RCC 7860 (cell line): ENCODE results near the gene OR5H2.
"Not testable (repeated sequence)": the region's sequence is repeated elsewhere in the genome, so short reads cannot be mapped to it uniquely, and the experiment has no call there.

Experiments
- DNase-seq: peaks from one replicate; pipeline ENCODE4 v3.0.0-alpha.2; 2015; ENCODE audit warnings: low spot score
- FAIRE-seq: peaks from 2 replicates; lab custom pipeline; 2012; peaks lifted over from hg19 to GRCh38; lab: Jason Lieb, UNC

Gene OR5H2

DNA sequence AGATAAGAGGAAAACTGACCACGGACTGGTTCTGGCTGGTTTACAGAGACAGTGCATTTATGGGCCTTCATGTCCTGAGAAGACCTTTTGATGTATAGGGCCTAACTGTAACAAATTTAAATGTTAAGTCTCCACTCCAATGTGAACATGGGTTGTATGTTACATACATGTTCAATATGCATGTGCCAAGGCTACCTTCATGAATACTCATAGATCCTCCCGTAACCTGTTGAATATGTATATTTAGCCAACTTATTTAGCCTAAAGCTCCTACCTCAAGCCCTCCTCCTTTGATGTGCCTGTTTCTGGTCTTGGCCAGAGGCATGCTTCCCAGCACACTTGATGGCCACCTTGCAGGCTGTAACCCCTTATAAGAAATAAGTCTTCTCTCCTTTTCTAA, at the start of gene OR5H2:
OR5H2 (plus strand) TSS at position 301 of the 400 bp plus-strand sequence. CDS start 398 bp downstream, outside the sequence.
- no peak for DNase-seq
- no peak for FAIRE-seq

DNA sequence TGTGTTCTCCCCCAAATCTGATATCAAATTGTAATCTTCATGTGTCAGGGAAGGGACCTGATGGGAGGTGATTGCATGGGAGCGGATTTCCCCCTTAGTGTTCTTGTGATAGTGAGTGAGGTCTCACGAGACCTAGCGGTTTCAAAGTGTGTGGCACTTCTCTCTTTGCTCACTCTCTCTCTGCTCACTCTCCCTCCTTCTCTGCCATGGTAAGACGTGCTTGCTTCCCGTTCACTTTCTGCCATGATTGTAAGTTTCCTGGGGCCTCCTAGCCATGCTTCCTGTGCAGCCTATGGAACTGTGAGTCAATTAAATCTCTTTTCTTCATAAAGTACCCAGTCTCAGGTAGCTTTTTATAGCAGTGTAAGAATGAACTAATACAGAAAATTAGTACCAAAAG, 48.8 kb upstream of the OR5H2 start:
- FAIRE-seq, result no peak
- no peak for DNase-seq

DNA sequence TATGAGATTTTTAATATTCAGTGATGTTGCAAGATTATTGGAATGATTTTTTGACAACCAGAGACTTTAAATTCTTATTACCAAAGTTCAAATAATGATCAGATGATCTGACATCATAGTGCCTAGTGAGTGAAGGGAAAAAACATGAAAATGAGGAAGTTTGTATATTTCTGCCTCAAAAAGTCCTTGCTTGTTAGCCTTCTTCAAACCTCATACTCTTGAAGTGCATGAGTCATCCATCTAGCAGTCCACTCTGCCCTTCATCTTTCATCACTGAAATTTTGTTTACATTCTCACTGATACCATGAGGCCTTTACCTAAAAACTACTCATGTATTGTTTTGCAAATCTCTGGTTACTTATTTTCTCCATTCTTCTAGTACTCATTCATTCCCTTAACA, 42.2 kb upstream of the OR5H2 start:
- DNase-seq (no peak), FAIRE-seq (no peak)

DNA sequence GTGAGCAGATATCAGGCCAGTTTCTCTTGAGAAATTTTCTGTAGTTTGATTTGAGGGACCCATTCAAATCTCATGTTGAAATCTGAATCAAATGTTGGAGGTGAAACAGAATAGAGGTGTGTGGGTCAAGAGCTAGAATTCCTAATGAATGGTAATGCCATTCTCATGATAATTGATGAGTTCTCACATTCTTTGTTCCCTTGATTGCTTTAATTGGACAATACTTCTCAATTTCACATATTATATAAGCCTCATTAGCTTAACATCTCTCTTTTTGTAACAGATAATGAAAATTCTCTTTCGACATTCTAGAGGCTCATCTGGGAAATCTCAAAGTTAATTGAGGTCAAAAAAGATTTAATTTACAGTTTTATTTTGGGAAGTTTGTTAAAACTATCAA, 40.1 kb upstream of the OR5H2 start:
- no peak for DNase-seq
- FAIRE-seq, result no peak

DNA sequence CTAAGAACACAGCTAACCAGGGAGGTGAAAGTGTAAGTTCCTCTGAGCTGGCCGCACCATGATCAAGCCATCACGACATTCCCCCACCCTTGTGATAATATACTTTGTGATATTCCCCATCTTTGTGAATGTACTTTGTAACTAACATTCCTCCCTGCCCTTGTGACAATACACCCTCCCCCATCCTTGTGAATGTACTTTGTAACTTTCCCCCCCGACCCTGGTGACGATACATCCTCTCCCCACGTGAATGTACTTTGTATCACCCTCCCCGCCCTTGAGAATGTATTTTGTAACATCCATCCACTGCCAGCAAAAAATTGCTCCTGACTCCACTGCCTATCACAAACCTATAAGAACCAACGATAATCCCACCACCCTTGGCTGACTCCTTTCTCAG, 38.5 kb upstream of the OR5H2 start:
- FAIRE-seq, result no peak
- no peak for DNase-seq

DNA sequence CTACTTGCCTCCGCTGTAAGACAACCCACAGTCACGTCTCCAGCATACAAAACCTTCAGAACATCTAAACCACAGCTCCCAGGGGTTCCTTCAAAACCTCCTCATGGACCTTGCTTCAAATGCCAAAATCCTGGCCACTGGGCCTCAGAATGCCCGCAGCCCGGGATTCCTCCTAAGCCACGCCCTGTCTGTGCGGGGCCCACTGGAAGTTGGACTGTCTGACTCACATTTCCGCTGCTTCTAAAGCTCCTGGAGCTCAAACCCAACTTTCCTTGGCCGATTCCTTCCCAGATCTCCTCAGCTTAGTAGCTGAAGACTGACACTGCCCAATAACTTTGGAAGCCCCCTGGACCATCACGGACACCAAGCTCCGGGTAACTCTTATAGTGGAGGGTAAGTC, 36.2 kb upstream of the OR5H2 start:
- DNase-seq (no peak), FAIRE-seq (no peak)

DNA sequence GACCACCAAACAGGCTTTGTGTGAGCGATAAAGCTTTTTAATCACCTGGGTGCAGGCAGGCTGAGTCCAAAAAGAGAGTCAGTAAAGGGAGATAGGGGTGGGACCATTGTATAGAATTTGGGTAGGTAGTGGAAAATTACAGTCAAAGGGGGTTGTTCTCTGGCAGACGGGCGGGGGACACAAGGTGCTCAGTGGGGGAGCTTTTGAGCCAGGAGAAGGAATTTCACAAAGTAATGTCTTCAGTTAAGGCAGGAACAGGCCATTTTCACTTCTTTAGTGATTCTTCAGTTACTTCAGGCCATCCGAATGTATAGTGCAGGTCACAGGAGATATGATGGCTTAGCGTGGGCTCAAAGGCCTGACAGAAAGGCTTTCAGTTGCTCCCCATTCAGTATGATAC, 26.3 kb upstream of the OR5H2 start:
- not testable (repeated sequence) for FAIRE-seq

DNA sequence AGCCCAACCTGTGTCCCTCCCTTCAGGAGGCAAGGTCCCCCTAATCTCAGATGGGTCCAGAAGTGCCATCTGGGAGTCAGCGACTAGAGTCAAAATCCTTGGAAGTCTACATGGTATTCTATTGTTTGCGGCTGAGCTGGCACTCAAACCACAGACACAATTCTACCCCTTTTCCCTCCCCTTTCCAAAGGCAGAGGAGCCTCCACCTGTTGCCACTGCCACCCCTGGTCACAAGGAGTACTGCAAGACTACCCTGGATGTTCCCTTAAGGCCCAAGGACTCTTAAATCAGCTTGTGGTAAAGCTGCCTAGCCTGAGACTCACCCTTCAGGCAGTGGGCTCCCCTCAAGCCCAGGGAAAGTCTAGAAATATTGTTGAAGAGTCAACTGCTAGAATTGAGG, 22.6 kb upstream of the OR5H2 start:
- no peak for FAIRE-seq
- no peak for DNase-seq

More for the DNA sequence above, 26.3 kb upstream of the OR5H2 start:
- not testable (repeated sequence) for DNase-seq

DNA sequence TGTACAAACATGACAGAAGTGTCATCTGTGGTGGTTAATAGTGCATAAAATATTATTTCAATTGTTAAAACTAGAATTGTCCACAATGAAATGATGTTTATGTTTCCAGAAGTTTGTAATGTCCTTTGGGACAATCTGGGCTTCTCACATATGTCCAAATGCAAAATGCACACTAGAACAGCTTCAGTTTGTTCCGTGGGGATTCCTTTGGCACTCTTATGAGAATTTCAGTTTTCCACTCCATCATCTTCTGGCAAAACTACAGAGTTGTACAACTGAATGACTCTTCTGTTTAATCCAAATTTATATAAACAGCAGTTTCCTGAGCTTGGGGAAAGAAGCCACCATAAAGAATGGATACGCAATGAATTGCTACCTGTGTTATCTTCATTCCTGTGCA, 20.3 kb upstream of the OR5H2 start:
- no peak for DNase-seq
- FAIRE-seq, result no peak

DNA sequence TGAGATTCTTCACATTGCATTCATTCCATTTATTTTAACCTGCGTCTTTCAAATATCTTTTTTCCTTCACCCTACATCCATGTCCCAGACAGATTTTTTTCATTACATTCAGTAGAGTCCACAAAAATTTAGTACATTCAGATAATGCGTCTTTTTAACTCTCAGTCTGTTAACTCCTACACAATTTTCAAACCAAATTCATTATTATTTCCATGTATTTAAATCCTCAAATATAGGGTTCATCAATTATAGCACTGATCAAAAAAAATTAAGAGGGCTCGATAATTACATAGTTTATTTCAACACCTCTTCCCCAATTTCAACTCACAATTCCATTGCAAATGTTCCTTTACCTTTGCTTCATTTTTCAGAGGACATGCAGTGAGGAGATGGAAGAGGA, 18.4 kb upstream of the OR5H2 start, which contains the start of gene OR5H6:
OR5H6 (plus strand) TSS at position 301 of the 400 bp plus-strand sequence; CDS start at position 390, 89 bp downstream.
- no peak for FAIRE-seq
- DNase-seq, result no peak

DNA sequence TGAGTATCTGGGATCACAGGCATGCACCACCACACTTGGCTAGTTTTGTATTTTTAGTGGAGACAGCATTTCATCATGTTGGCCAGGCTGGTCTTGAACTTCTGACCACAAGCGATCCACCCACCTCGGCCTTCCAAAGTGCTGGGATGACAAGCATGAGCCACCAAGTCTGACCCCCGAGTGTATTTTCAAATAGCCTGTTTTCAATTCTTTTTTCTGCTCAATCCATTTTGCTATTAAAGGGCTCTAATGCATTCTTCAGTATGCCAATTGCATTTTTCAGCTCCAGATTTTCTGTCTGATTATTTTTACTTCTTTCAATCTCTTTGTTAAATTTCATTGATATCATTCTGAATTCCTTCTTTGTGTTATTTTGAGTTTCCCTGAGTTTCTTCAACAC, 12.5 kb upstream of the OR5H2 start:
- FAIRE-seq (no peak), DNase-seq (no peak)

DNA sequence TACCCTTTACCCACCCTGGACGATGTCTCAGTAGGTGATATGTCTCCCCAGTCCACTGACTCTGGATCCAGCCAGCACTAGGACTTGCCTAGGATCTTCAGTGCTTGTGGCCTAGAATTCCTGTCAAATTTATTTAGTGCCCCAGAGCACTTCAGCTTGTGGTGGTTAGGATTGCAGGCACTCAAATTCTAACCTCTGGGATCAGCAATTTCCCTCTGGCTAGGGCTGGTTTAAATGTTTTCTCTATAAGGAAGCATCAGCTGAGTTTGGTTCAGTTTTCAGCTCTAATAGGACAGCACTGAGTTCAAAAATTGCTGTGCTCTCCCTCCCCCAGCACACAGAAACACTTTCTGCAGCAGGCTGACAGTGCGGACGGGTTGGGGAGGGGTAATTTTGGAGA, 10.2 kb upstream of the OR5H2 start:
- DNase-seq (no peak), FAIRE-seq (no peak)

DNA sequence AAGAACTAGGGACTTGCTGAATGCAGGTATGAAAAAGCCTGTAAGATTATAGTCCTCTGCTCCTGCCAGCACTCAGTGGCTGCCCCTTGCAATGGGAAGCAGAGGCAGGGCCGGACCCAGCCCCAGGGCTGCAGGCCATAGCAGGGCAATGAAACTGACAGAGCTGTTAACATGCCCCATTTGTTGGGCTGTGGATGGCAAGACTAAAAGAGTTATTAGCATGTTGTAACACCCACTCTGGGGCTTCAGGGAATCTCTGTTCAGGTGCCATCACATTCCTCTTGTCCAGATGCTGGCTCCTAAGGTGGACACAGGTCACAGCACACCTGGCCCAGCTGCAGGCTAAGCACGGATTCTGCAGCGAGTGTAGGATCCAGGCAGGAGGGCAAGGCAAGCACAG, 7.4 kb upstream of the OR5H2 start:
- DNase-seq, result no peak
- FAIRE-seq, result no peak

DNA sequence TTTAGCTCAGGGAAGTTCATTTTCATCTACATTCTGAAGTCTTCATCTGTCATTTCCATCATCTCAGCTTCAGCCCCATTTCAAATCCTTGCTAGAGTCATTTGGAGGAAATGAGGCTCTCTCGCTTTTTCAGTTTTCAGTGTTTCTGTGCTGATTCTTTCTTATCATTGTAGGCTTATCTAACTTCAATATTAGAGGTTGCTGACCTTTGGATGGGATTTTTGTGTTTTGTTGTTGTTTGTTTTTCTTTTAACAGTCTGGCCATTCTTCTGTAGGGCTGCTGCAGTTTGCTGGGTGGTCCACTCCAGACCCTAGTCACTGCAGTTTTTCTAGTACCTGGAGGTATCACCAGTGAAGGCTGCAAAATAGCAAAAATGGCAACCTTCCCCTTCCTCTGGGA, 8.6 kb downstream of the OR5H2 start:
- FAIRE-seq, result no peak

DNA sequence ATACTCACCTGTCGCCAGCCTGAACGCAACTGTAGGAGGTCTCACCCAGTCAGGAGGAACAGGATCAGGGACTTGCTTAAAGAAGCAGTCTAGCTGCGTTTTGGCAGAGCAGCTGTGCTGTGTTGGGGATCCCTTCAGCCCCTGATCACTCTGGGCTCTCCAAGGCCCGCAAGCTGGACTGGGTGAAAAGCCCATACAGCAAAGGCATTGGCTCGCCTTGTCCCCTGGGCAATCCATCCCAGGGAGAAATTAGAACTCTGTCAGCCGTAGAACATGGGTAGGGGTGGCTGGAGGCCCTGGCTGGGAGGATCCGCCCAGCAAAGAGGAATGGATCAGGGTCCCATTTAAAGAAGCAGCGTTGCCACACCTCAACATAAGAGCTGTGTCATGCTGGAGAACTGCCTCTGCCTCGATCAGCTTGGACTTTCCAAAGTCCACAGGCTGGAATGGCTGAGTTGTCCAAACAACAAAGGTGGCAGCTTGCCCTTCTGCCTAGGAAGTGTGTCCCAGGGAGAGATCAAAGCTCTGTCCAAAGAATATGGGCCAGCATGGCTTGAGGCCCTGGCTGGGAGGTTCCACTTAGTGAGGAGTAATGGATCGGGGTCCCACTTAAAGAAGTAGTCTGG, 9.1 kb downstream of the OR5H2 start:
- DNase-seq (no peak), FAIRE-seq (no peak)

More for the DNA sequence above, 8.6 kb downstream of the OR5H2 start:
- DNase-seq, result no peak

DNA sequence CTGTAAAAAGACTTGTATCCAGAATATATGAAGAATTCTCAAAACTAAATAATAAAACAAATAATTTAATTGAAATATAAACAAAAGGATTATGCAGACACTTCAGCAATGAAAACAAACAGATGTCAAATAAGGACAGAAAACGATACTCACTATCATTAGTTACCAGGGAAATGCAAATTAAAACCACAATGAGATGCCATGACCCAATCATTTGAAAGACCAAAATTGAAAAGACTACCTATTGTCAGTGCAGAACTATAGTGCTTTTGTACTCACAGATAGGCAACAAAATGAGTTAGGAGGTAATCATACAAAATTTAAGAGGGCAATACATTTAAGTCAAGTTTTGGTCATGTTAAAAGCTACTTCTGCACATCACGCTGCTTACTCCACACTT, 39.8 kb downstream of the OR5H2 start:
- FAIRE-seq (no peak), DNase-seq (no peak)

DNA sequence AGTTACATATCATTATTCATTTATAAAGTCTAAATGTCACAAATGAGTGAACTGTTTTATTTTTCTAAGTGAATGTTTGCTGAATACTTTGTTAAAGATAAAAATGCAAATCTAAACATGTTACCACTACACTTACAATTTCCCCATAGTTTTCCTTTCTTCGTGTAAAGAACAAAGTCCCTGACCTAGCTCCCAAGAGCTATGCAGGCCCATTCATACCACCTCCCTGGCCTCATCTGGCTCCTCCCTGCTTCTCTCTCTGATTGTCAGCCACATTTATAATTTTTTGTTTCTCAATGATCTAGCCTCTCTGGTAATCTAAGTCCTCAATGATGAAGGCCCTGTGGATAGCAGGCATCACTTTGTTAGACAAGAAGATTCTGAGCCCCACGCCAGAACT, 40.4 kb downstream of the OR5H2 start:
- DNase-seq (no peak), FAIRE-seq (no peak)

DNA sequence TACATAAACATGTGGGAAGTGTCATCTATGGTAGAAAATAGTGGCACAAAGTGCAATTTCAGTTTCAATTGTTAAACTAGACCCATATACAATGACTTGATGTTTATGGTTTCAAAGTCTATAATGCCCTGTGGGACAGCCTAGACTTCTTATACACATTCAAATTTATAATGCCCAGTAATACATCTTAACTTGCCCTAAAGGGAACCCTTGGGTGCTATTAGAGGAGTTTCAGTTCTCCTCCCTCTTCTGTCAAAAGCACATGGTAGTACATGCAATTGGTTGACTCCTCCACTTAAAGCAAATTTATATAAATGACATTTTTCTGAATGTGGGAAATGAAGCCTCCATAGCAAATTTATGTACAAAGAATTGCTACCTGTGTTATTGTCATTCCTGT, 41.1 kb downstream of the OR5H2 start:
- no peak for FAIRE-seq
- DNase-seq, result no peak

DNA sequence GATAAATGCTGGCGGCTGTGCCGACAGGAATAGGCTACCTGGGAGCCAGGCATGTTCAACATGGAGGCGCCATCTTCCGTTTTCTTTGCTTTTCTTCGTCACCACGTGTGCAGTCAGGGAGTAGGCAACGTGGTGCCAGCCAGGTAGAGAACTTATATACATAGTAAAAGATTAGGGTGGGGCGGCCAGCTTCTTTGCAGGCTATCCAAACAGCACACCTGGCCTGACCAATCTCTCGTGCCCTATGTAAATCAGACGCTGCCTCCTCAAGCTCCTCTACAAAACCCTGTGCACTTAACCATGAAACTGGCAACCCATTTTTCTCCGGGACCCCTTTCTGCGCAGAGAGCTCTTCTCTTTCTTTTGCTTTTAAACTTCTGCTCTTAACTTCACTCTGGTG, 42.8 kb downstream of the OR5H2 start:
- DNase-seq (no peak), FAIRE-seq (no peak)

DNA sequence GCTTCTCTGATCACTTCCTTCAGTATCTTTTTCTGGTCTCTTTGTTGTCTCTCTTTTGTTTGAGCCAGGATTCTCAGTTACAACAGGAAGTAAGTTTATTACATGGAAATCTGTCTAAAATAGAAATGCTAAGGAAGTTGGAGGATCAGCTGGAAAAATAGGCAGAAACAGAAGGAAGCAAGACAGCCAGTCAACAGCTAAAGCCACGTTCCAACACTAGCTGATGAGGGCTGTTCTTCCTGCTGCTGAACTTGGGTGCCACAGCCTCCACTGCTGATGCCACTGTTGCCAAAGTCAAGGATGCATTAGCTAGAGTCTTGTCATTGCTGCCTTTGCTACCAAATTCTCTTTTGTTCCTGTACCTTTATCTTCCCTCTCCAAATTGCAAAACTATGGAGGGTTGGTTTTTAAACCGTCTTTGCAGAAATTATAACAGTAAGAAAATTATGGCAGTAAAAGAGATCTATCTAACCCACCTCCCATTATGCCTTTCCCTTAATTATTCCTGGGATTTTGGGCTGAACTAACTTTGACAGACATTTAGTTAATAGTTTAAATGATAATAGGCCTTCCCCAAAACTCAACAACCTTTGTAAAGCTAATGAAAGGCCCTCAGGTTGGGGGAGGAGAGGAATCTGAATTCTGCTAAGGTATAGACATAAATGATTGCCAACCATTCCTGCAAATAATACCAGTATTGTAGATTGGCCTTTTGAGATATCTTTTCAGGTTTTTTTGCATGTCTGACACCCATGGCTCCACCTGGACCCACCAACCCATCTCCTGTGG, 44.0 kb downstream of the OR5H2 start:
- FAIRE-seq, result no peak

DNA sequence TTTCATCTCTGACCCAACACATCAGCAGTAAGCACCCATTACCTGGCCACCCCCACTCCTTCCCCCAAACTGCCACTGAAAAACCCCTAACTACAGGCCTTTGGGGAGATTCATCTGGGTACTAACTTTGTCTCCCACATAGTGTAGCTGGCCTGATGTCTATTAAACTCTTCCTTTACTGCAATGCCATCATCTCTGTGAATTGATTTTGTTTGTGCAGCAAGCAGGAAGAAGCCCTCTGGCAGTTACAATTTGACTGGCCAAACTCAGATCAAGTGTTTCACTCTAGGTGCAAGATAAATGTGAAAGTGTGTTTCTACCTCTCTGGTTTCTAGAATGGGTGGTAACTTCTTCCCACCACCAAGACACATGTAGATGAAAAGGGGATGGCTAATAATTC, 44.6 kb downstream of the OR5H2 start:
- no peak for FAIRE-seq

More for the DNA sequence above, 44.0 kb downstream of the OR5H2 start:
- DNase-seq, result no peak

DNA sequence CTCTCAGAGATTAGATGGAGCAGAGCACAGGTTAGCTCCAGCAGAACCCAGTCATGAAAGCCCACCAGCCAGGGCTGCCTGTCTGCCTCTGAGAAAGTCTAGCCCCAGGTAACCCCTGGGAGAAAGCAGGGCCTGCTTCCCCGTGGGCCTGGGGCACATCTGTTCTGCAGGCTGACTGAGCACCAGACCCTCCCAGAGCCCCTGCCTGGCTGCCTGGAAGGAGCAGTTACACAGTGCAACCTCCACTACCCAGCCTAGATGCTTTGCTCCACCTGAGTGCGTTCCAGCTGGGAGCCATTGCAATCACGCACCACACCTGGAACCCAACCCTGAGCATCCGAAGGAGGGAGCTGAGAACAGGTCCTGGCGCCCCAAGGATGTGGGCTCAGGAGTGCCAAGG, 46.6 kb downstream of the OR5H2 start:
- FAIRE-seq (no peak), DNase-seq (no peak)

More for the DNA sequence above, 44.6 kb downstream of the OR5H2 start:
- no peak for DNase-seq
